Measurements from ENCODE around the gene GLT1D1. TPM values are rescaled to one million over a fixed set of nuclear protein-coding genes. Genes with fewer than 3 reads are reported as not detected.

The GLT1D1 gene
- polyA plus RNA-seq, 1 of the 3 experiments (the other 2 are of a cell fraction), result 0.05 TPM

DNA sequence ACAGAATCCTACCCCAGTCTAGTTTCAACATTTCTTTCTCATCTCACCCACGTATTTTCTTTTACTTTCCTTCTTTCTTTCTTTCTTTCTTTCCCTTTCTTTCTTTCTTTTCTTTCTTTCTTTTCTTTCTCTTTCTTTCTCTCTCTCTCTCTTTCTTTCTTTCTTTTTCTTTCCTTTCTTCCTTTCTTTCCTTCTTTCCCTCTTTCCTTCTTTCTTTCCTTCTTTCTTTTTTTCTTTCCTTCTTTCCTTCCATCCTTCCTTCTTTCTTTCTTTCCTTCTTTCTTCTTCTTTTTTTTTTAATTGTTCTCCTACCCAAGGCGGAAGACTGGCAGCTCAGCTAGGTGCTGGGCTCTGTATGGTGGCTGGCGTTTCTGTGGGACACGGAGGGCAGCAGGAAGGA is 55.0 kb downstream of the GLT1D1 start (continued):
- TF ChIP-seq, protein P1, sequence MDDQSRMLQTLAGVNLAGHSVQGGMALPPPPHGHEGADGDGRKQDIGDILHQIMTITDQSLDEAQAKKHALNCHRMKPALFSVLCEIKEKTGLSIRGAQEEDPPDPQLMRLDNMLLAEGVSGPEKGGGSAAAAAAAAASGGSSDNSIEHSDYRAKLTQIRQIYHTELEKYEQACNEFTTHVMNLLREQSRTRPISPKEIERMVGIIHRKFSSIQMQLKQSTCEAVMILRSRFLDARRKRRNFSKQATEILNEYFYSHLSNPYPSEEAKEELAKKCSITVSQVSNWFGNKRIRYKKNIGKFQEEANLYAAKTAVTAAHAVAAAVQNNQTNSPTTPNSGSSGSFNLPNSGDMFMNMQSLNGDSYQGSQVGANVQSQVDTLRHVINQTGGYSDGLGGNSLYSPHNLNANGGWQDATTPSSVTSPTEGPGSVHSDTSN (IDR thresholded peaks at IDR 0.05), result no peak
- TF ChIP-seq, protein P2, sequence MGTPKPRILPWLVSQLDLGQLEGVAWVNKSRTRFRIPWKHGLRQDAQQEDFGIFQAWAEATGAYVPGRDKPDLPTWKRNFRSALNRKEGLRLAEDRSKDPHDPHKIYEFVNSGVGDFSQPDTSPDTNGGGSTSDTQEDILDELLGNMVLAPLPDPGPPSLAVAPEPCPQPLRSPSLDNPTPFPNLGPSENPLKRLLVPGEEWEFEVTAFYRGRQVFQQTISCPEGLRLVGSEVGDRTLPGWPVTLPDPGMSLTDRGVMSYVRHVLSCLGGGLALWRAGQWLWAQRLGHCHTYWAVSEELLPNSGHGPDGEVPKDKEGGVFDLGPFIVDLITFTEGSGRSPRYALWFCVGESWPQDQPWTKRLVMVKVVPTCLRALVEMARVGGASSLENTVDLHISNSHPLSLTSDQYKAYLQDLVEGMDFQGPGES (IDR thresholded peaks at IDR 0.05; ENCODE audit: low read depth, low read length), result no peak
- TF ChIP-seq GABPA (IDR thresholded peaks at IDR 0.05; ENCODE audit: low read depth), result no peak
- TF ChIP-seq, protein P3, sequence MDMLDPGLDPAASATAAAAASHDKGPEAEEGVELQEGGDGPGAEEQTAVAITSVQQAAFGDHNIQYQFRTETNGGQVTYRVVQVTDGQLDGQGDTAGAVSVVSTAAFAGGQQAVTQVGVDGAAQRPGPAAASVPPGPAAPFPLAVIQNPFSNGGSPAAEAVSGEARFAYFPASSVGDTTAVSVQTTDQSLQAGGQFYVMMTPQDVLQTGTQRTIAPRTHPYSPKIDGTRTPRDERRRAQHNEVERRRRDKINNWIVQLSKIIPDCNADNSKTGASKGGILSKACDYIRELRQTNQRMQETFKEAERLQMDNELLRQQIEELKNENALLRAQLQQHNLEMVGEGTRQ (IDR thresholded peaks at IDR 0.05; ENCODE audit: borderline replicate concordance, low read depth, low read length), result no peak

DNA sequence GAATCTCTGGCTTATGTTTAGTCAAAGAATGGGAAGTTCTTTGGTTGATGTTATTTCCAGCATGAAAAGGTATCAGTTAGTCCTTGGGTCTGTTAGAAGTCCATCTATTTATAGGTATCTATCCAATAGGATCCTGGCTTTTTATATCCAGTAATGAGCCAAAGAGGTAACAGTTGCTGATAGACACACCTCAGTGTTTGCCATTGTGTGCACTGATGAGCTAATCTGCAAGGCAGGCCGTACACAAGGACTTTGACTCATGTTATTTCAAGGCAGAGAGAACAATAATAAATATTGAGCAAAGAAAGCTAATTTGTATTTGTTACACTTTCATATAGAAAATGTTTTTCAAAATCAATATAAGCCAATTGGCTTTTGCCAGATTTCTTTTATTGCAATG is 56.4 kb downstream of the GLT1D1 start:
- Histone ChIP-seq H3K9me2 (no peaks in the 10 kb centered on the region), H3K27ac (ENCODE audit: low read depth in 2 of 2, low read length in 1 of 2) (no peak overlapping the region), H4K20me1 (ENCODE audit: insufficient read depth) (no peaks in the 10 kb centered on the region), H3K9ac (no peak overlapping the region), H3K9me3 (no peaks in the 10 kb centered on the region), H3K4me1 (ENCODE audit: control insufficient read depth in 1 of 2, insufficient read depth in 2 of 2, low read depth in 1 of 2, low read length in 1 of 2) (no peaks in the 10 kb centered on the region; a peak in 1 of 4 replicates), H3K36me3 (replicated peaks in 1 of 2; ENCODE audit: control insufficient read depth in 1 of 2, insufficient read depth in 2 of 2, low read length in 1 of 2) (no peaks in the 10 kb centered on the region), H3K4me3 (ENCODE audit: low read depth in 2 of 2, low read length in 1 of 2) (no peak overlapping the region), H3K27me3 (ENCODE audit: insufficient read depth) (no peaks in the 10 kb centered on the region), H3K79me2 (ENCODE audit: insufficient read depth) (no peaks in the 10 kb centered on the region), H3K4me2 (no peak overlapping the region), H2AFZ (ENCODE audit: low read depth) (no peak overlapping the region), H3F3A (replicated peaks; ENCODE audit: insufficient read depth) (no peaks in the 10 kb centered on the region)
- POLR2A ChIA-PET, result no interaction called here
- TF ChIP-seq POLR2AphosphoS5 (IDR thresholded peaks at IDR 0.05; ENCODE audit: low read depth, low read length) (no peak), YY1 (IDR thresholded peaks at IDR 0.05; ENCODE audit: low read depth) (no peak), NRF1 (IDR thresholded peaks at IDR 0.05; ENCODE audit: low read depth, low read length) (no peak), RFX5 (IDR thresholded peaks at IDR 0.05; ENCODE audit: low read length) (no peak), SIN3A (IDR thresholded peaks at IDR 0.05; ENCODE audit: borderline replicate concordance, low read depth, low read length) (no peak), JUND (IDR thresholded peaks at IDR 0.05) (no peak), MXI1 (IDR thresholded peaks at IDR 0.05; ENCODE audit: low read depth, low read length) (no peak), EZH2phosphoT487 (IDR thresholded peaks at IDR 0.05; ENCODE audit: borderline replicate concordance, low read depth) (no peak), EP300 (IDR thresholded peaks at IDR 0.05; ENCODE audit: borderline replicate concordance in 1 of 2, low read depth in 1 of 2, low read length in 1 of 2) (no peak), FOSL2 (IDR thresholded peaks at IDR 0.05; ENCODE audit: borderline replicate concordance, low read depth) (no peak), FOXJ3 (CRISPR knock-in tag; IDR thresholded peaks at IDR 0.05) (no peak), GATA2 (CRISPR knock-in tag; IDR thresholded peaks at IDR 0.05) (no peak), GABPA (IDR thresholded peaks at IDR 0.05; ENCODE audit: low read depth) (no peak), CHD2 (IDR thresholded peaks at IDR 0.05; ENCODE audit: low read length, partially characterized antibody) (no peak), TEAD4 (IDR thresholded peaks at IDR 0.05; ENCODE audit: borderline replicate concordance, insufficient read depth) (no peak)
- TF ChIP-seq, protein P4, sequence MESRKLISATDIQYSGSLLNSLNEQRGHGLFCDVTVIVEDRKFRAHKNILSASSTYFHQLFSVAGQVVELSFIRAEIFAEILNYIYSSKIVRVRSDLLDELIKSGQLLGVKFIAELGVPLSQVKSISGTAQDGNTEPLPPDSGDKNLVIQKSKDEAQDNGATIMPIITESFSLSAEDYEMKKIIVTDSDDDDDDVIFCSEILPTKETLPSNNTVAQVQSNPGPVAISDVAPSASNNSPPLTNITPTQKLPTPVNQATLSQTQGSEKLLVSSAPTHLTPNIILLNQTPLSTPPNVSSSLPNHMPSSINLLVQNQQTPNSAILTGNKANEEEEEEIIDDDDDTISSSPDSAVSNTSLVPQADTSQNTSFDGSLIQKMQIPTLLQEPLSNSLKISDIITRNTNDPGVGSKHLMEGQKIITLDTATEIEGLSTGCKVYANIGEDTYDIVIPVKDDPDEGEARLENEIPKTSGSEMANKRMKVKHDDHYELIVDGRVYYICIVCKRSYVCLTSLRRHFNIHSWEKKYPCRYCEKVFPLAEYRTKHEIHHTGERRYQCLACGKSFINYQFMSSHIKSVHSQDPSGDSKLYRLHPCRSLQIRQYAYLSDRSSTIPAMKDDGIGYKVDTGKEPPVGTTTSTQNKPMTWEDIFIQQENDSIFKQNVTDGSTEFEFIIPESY (IDR thresholded peaks at IDR 0.05; ENCODE audit: borderline replicate concordance, low read depth), result no peak
- TF ChIP-seq, protein P5, sequence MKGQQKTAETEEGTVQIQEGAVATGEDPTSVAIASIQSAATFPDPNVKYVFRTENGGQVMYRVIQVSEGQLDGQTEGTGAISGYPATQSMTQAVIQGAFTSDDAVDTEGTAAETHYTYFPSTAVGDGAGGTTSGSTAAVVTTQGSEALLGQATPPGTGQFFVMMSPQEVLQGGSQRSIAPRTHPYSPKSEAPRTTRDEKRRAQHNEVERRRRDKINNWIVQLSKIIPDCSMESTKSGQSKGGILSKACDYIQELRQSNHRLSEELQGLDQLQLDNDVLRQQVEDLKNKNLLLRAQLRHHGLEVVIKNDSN (IDR thresholded peaks at IDR 0.05; ENCODE audit: borderline replicate concordance, low read depth), result no peak
- TF ChIP-seq, protein P6, sequence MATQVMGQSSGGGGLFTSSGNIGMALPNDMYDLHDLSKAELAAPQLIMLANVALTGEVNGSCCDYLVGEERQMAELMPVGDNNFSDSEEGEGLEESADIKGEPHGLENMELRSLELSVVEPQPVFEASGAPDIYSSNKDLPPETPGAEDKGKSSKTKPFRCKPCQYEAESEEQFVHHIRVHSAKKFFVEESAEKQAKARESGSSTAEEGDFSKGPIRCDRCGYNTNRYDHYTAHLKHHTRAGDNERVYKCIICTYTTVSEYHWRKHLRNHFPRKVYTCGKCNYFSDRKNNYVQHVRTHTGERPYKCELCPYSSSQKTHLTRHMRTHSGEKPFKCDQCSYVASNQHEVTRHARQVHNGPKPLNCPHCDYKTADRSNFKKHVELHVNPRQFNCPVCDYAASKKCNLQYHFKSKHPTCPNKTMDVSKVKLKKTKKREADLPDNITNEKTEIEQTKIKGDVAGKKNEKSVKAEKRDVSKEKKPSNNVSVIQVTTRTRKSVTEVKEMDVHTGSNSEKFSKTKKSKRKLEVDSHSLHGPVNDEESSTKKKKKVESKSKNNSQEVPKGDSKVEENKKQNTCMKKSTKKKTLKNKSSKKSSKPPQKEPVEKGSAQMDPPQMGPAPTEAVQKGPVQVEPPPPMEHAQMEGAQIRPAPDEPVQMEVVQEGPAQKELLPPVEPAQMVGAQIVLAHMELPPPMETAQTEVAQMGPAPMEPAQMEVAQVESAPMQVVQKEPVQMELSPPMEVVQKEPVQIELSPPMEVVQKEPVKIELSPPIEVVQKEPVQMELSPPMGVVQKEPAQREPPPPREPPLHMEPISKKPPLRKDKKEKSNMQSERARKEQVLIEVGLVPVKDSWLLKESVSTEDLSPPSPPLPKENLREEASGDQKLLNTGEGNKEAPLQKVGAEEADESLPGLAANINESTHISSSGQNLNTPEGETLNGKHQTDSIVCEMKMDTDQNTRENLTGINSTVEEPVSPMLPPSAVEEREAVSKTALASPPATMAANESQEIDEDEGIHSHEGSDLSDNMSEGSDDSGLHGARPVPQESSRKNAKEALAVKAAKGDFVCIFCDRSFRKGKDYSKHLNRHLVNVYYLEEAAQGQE (IDR thresholded peaks at IDR 0.05; ENCODE audit: low read depth, low read length), result no peak
- TF ChIP-seq, protein P1 (IDR thresholded peaks at IDR 0.05), result no peak
- no peak for DNase-seq
- 16% methylated on average over 1 of the region's 1 CpG for WGBS (ENCODE audit: low lambda C conversion rate)
- CTCF ChIA-PET, result no interaction called here
